HG03469 (cell line): Measurements from ENCODE around the gene HDAC4.
A peak's percentile ranks its signal among the peaks of the same experiment; 100 is the strongest.

Experiments
- ATAC-seq: cut with Tn5 transposase; IDR thresholded peaks from one replicate; pipeline ENCODE4 v1.9.1; 2021; ENCODE audit warnings: mild to moderate bottlenecking, moderate library complexity, moderate number of reproducible peaks; ENCODE audit not compliant: unreplicated experiment

HDAC4 gene

GRCh38 chr2:239385096-239386000 is 15.5 kb downstream of the HDAC4 start:
- ATAC-seq, result no peak

- no peak for ATAC-seq
Observed at GRCh38 chr2:239383759-239384156, 17.1 kb downstream of the HDAC4 start.

GRCh38 chr2:239383036-239383758 is 17.6 kb downstream of the HDAC4 start:
- ATAC-seq, result no peak

GRCh38 chr2:239382384-239382880 is 18.4 kb downstream of the HDAC4 start:
- ATAC-seq, result no peak

GRCh38 chr2:239381709-239382134 is 19.1 kb downstream of the HDAC4 start:
- peak; percentile 39 for ATAC-seq

- peak; percentile 26 for ATAC-seq
Observed at GRCh38 chr2:239380831-239381708, 19.8 kb downstream of the HDAC4 start.

GRCh38 chr2:239379641-239380170 is 21.1 kb downstream of the HDAC4 start:
- ATAC-seq, result no peak

GRCh38 chr2:239378918-239379640 is 21.7 kb downstream of the HDAC4 start:
- ATAC-seq, result no peak

GRCh38 chr2:239378021-239378917 is 22.6 kb downstream of the HDAC4 start:
- ATAC-seq, result no peak

GRCh38 chr2:239377591-239377990 is 23.2 kb downstream of the HDAC4 start:
- ATAC-seq, result no peak

- no peak for ATAC-seq
Observed at GRCh38 chr2:239376942-239377531, 23.8 kb downstream of the HDAC4 start.

- ATAC-seq, result no peak
Observed at GRCh38 chr2:239376351-239376750, 24.5 kb downstream of the HDAC4 start.

- no peak for ATAC-seq
Observed at GRCh38 chr2:239375278-239376061, 25.4 kb downstream of the HDAC4 start.

GRCh38 chr2:239374896-239375277 is 25.9 kb downstream of the HDAC4 start:
- ATAC-seq, result no peak

GRCh38 chr2:239372835-239373234 is 28.0 kb downstream of the HDAC4 start:
- ATAC-seq, result no peak

- no peak for ATAC-seq
Observed at GRCh38 chr2:239371726-239372686, 28.8 kb downstream of the HDAC4 start.
